Left ventricle myocardium inferior (tissue), 1 donor: Measurements from ENCODE around the gene METTL18. TPM values are rescaled to one million over a fixed set of nuclear protein-coding genes. Genes with fewer than 3 reads are reported as not detected.

Source experiments
- DNase-seq: peaks from one replicate; pipeline ENCODE4 v3.0.0-alpha.2; 2020
- H3K27ac ChIP-seq: fragments of 200-600 bp; replicated peaks from 2 replicates; pipeline ENCODE4 v1.8.0; 2021
- H3K27me3 ChIP-seq: fragments of 200-600 bp; 2 replicates; pipeline ENCODE4 v1.8.0; 2021; ENCODE audit warnings: low read depth
- H3K36me3 ChIP-seq: fragments of 200-600 bp; 2 replicates; pipeline ENCODE4 v1.8.0; 2021
- H3K4me1 ChIP-seq: fragments of 200-600 bp; 2 replicates; pipeline ENCODE4 v1.8.0; 2021
- H3K4me3 ChIP-seq: fragments of 200-600 bp; 2 replicates; pipeline ENCODE4 v1.8.0; 2021; ENCODE audit warnings: mild to moderate bottlenecking, moderate library complexity
- H3K9me3 ChIP-seq: fragments of 200-600 bp; replicated peaks from 2 replicates; pipeline ENCODE4 v1.8.0; 2021
- intact Hi-C: fragments of 100-400 bp; cut with micrococcal nuclease; formaldehyde crosslinking; loops from one replicate; pipeline ENCODE4 v1.11.0; 2022
- total RNA-seq: library from RNA; stranded (reverse); fragmentation: NEBNext Ultra II Directional; extraction: Animal tissue kit (Norgen Biotek cat#: 25700); gene quantifications from one replicate; pipeline ENCODE4 v1.2.1, GENCODE V29; 2021
- TF ChIP-seq, protein P1 (sequence below): fragments of 200-600 bp; IDR thresholded peaks from 2 replicates; pipeline ENCODE4 v1.8.0; 2021; ENCODE audit warnings: antibody characterized with exemption, mild to moderate bottlenecking, borderline replicate concordance
- donor health status: DM: no; HTN: yes; CAD: no; lungs with severe emphysema.

The METTL18 gene
- total RNA-seq, 1 donor from 2014 or later = 5.9 TPM

DNA sequence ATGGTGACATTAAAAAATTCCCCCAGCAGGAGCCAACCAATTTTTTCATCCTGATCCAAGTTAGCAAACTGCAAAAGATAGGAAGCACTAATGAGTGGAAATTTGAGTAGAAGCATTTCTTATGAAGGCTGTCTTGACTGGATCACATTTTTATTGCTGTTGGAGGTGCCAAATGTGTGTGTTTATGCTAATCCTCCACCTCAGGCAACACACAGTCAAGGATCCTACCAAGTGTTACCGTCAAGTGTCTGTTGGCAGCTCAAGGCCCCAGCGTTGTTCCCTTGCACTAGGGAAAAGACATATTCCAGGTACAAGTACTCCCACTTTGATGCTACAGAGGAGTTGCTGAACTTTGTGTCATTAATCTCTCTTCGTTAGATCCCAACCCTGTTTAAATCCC, 18.3 kb downstream of the METTL18 start:
- Histone ChIP-seq H3K4me3 (no peak overlapping the region), H3K36me3 (no peaks in the 10 kb centered on the region), H3K27ac (no peak overlapping the region), H3K4me1 (no peaks in the 10 kb centered on the region), H3K27me3 (peaks cover 8% of the 10 kb centered on the region), H3K9me3 (no peaks in the 10 kb centered on the region)
- TF ChIP-seq, protein P1, sequence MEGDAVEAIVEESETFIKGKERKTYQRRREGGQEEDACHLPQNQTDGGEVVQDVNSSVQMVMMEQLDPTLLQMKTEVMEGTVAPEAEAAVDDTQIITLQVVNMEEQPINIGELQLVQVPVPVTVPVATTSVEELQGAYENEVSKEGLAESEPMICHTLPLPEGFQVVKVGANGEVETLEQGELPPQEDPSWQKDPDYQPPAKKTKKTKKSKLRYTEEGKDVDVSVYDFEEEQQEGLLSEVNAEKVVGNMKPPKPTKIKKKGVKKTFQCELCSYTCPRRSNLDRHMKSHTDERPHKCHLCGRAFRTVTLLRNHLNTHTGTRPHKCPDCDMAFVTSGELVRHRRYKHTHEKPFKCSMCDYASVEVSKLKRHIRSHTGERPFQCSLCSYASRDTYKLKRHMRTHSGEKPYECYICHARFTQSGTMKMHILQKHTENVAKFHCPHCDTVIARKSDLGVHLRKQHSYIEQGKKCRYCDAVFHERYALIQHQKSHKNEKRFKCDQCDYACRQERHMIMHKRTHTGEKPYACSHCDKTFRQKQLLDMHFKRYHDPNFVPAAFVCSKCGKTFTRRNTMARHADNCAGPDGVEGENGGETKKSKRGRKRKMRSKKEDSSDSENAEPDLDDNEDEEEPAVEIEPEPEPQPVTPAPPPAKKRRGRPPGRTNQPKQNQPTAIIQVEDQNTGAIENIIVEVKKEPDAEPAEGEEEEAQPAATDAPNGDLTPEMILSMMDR = no peak
- no peak for DNase-seq
- intact Hi-C loops = no loop called here

DNA sequence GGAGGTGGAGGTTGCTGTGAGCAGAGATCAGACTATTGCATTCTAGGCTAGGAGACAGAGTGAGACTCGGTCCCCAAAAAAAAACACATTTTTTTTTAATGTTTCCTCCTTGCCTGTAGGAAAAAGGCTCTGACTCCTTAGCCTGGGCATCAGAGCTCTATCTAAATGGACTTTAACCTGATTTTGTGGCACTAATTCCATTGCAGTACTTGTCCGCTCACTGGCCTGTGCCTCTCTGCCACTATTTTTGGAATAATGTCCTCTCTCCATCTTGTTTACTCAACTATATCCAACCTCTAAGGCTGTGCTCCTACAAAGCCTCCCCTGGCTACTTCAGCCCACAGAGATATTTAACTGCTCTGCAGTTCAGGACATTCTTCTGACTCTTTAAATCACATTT, 26.5 kb downstream of the METTL18 start:
- TF ChIP-seq, protein P1 = no peak
- Histone ChIP-seq H3K4me1 (no peaks in the 10 kb centered on the region), H3K4me3 (no peak overlapping the region), H3K27ac (no peak overlapping the region), H3K27me3 (peaks cover 49% of the 10 kb centered on the region), H3K36me3 (no peaks in the 10 kb centered on the region), H3K9me3 (no peaks in the 10 kb centered on the region)
- no peak for DNase-seq
- intact Hi-C loops = no loop called here

DNA sequence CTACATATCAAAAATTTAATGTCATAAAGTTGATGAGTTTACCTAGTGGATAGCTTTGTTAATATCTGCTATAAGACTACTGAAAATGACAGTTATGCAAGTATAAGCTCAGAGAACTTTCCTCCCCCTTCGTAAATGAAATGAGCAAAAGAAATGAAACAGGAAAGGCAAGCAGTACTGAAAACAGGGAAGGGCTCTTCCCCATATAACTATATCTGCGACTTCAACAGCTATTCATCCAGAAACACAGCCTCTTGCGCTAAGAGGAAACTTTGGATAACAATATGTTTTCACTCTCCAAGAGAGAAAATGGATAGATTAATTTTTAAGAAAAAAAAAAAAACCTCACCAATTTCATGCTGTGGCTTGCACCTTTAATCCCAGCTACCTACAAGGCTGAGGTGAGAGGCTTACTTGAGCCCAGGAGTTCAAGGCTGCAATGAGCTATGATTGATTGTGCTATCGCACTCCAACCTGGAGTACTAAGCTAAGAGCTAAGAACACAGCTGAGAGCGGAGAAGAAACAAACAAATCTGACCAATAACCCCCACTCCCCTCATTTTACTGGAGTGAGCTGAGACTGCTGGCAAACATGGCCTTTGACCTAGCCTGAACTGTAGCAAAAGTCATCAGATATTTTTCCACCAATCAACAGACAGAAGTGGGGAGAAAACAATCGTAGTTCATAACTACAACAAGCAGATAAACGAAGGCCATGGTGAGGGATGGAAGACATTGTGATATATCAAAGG, 29.0 kb downstream of the METTL18 start:
- Histone ChIP-seq H3K27ac (no peak overlapping the region), H3K36me3 (no peaks in the 10 kb centered on the region), H3K4me3 (no peak overlapping the region), H3K27me3 (peaks cover 42% of the 10 kb centered on the region), H3K4me1 (no peaks in the 10 kb centered on the region), H3K9me3 (no peaks in the 10 kb centered on the region)
- intact Hi-C loops = no loop called here
- DNase-seq = no peak
- TF ChIP-seq, protein P1 = no peak

DNA sequence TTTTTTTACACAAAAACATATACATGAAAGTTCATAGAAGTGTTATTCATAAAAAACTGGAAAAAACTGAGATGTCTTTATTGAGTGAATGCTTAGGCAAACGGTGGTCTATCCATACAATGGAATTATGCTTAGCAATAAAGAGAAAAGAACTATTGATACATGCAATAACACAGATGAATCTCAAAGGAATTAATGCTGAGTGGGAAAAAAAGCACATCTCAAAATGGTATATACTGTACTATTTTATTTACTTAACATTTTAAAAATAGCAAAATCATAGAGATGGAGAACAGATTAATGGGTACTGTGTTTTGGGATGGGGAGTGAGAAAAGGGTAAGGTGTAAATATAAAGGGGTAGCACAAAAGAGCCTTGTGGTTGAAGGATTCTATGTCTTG, 29.8 kb downstream of the METTL18 start:
- H3K9me3 ChIP-seq = no peaks in the 10 kb centered on the region
- no peak for DNase-seq
- no peaks in the 10 kb centered on the region for H3K4me1 ChIP-seq
- TF ChIP-seq, protein P1 = no peak
- no peak overlapping the region for H3K4me3 ChIP-seq
- no peak overlapping the region for H3K27ac ChIP-seq
- intact Hi-C loops = no loop called here
- H3K36me3 ChIP-seq = no peaks in the 10 kb centered on the region
- peaks cover 36% of the 10 kb centered on the region for H3K27me3 ChIP-seq

DNA sequence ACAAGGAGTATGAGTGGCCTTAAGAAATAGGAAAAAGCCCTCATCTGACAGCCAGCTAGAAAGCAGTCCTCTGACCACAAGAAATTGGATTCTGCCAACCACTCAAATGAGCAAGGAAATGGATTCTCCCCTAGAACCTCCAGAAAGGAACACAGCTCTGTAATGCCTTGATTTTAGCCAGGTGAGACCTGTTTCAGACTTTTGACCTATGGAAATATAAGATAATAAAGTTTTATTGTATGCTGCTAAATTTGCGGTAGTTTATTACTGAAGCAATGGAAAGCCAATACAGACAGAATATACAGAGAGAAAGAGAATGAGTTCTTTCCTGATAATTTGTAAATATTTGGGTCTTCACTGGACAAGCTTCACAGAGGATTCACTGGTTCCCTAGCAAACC, 32.0 kb downstream of the METTL18 start:
- peaks cover 23% of the 10 kb centered on the region for H3K27me3 ChIP-seq
- H3K36me3 ChIP-seq = no peaks in the 10 kb centered on the region
- no peak overlapping the region for H3K4me3 ChIP-seq
- no peaks in the 10 kb centered on the region for H3K4me1 ChIP-seq
- DNase-seq = no peak
- no peaks in the 10 kb centered on the region for H3K9me3 ChIP-seq
- intact Hi-C loops = no loop called here
- TF ChIP-seq, protein P1 = no peak
- H3K27ac ChIP-seq = no peak overlapping the region
